CD4-positive, alpha-beta memory T cell (primary cell): ENCODE data around the gene PUSL1. TPM values are rescaled to one million over a fixed set of nuclear protein-coding genes. Genes with fewer than 3 reads are reported as not detected.

Experiments used
- CTCF ChIA-PET: fragments of 350-600 bp; sonication (Branson Sonifier 250); formaldehyde crosslinking; loops from one replicate; lab custom pipeline; 2021; ENCODE audit warnings: inconsistent platforms; ENCODE audit not compliant: partially characterized antibody; lab: Charles Lee
- POLR2A ChIA-PET: fragments of 350-600 bp; sonication (Branson Sonifier 250); formaldehyde crosslinking; loops from one replicate; lab custom pipeline; 2021; ENCODE audit not compliant: partially characterized antibody; lab: Charles Lee
- DNase-seq, 5 donors: peaks; one replicate each; pipeline versions ENCODE4 v3.0.0 to v3.0.0-alpha.2; 2020 to 2022; ENCODE audit warnings: mixed read lengths in 1 of 5
- H3K27ac ChIP-seq: one replicate; pipeline ENCODE4 v1.7.0; 2013; ENCODE audit warnings: low read depth, low read length
- H3K27me3 ChIP-seq: 2 replicates; pipeline ENCODE4 v1.7.0; 2013; ENCODE audit warnings: mild to moderate bottlenecking, low read length, moderate library complexity; ENCODE audit not compliant: insufficient read depth
- H3K36me3 ChIP-seq: 2 replicates; pipeline ENCODE4 v1.7.0; 2013; ENCODE audit warnings: mild to moderate bottlenecking, low read length, moderate library complexity; ENCODE audit not compliant: insufficient read depth
- H3K4me1 ChIP-seq: 2 replicates; pipeline ENCODE4 v1.7.0; 2013; ENCODE audit warnings: mild to moderate bottlenecking, low read length, moderate library complexity; ENCODE audit not compliant: insufficient read depth
- H3K4me3 ChIP-seq, 2 donors: one replicate each; pipeline ENCODE4 v1.7.0; 2013; ENCODE audit warnings: low read length in 2 of 2, mild to moderate bottlenecking in 1 of 2
- H3K9me3 ChIP-seq, 2 donors: one replicate each; pipeline ENCODE4 v1.7.0; 2013; ENCODE audit warnings: low read length in 2 of 2, control low read depth in 1 of 2; ENCODE audit not compliant: control insufficient read depth in 1 of 2
- H3K27ac Mint-ChIP-seq, 7 donors: one replicate each; pipeline ENCODE4 v1.8.0; 2020 to 2021; ENCODE audit warnings: mixed read lengths in 7 of 7, mild to moderate bottlenecking in 6 of 7, inconsistent platforms in 3 of 7, moderate library complexity in 3 of 7
- H3K27me3 Mint-ChIP-seq, 2 donors: one replicate each; pipeline ENCODE4 v1.8.0; 2020 to 2021; ENCODE audit warnings: mixed read lengths in 2 of 2
- H3K36me3 Mint-ChIP-seq, 2 donors: one replicate each; pipeline ENCODE4 v1.8.0; 2020 to 2021; ENCODE audit warnings: mixed read lengths in 2 of 2, inconsistent platforms in 1 of 2, mild to moderate bottlenecking in 1 of 2
- H3K4me1 Mint-ChIP-seq, 4 donors: one replicate each; pipeline ENCODE4 v1.8.0; 2020 to 2021; ENCODE audit warnings: mixed read lengths in 4 of 4, mild to moderate bottlenecking in 1 of 4
- H3K4me3 Mint-ChIP-seq, 8 donors: one replicate each; pipeline ENCODE4 v1.8.0; 2020 to 2021; ENCODE audit warnings: mixed read lengths in 8 of 8, mild to moderate bottlenecking in 7 of 8, moderate library complexity in 6 of 8, inconsistent platforms in 3 of 8
- H3K9me3 Mint-ChIP-seq, 8 donors: one replicate each; pipeline ENCODE4 v1.8.0; 2020 to 2021; ENCODE audit warnings: mixed read lengths in 8 of 8, mild to moderate bottlenecking in 5 of 8, inconsistent platforms in 3 of 8, moderate library complexity in 1 of 8
- intact Hi-C: fragments of 100-400 bp; cut with micrococcal nuclease; formaldehyde crosslinking; loops from one replicate; pipeline ENCODE4 v1.15.1; 2023
- polyA plus RNA-seq, 2 donors: library from polyadenylated mRNA; unstranded; fragments of 300-500 nt; fragmentation: Illumina TruSeq; gene quantifications; one replicate each; pipeline ENCODE4 v1.2.3, GENCODE V29; 2021
- total RNA-seq, 2 experiments: library from RNA; stranded (reverse); gene quantifications; one replicate each; pipeline ENCODE4 v1.2.3, GENCODE V29; 2021

Gene PUSL1
- total and polyA plus RNA-seq, 4 experiments from 2014 or later, result 15.4 to 27.9 (median 20.4) TPM

GRCh38 chr1:1336931-1337792, 28.8 kb downstream of the PUSL1 start:
- H3K9me3 ChIP-seq, result no peaks in the 10 kb centered on the region
- H3K27ac ChIP-seq, result no peak overlapping the region
- POLR2A ChIA-PET, result no interaction called here
- H3K27me3 ChIP-seq, result no peaks in the 10 kb centered on the region
- H3K4me3 ChIP-seq, result no peak overlapping the region
- CTCF ChIA-PET, result interaction anchor here (0.6 kb wide), 1 partner anchor 240 kb away, joined by 3 read pairs; no protein-coding TSS in a partner anchor
- DNase-seq, result no peak
- Mint-ChIP-seq H3K36me3 (peaks cover 10 to 12% of the 10 kb centered on the region in 2 donors), H3K9me3 (no peaks in the 10 kb centered on the region), H3K4me1 (peaks cover 0 to 8% (median 6%) of the 10 kb centered on the region in 4 donors), H3K27ac (no peak overlapping the region), H3K4me3 (no peak overlapping the region), H3K27me3 (no peaks in the 10 kb centered on the region)
- H3K4me1 ChIP-seq, result no peaks in the 10 kb centered on the region
- H3K36me3 ChIP-seq, result no peaks in the 10 kb centered on the region
- intact Hi-C loops, result no loop called here

GRCh38 chr1:1337793-1338147, 29.4 kb downstream of the PUSL1 start:
- H3K4me3 Mint-ChIP-seq, result no peak overlapping the region
- no peaks in the 10 kb centered on the region for H3K36me3 ChIP-seq
- no peaks in the 10 kb centered on the region for H3K4me1 ChIP-seq
- no peak overlapping the region for H3K27ac ChIP-seq
- intact Hi-C loops, result no loop called here
- CTCF ChIA-PET, result interaction anchor here (0.6 kb wide), 1 partner anchor 241 kb away, joined by 3 read pairs; no protein-coding TSS in a partner anchor
- no peak overlapping the region for H3K27ac Mint-ChIP-seq
- POLR2A ChIA-PET, result no interaction called here
- H3K9me3 ChIP-seq, result no peaks in the 10 kb centered on the region
- no peaks in the 10 kb centered on the region for H3K27me3 ChIP-seq
- no peaks in the 10 kb centered on the region for H3K27me3 Mint-ChIP-seq
- H3K4me3 ChIP-seq, result no peak overlapping the region
- no peak for DNase-seq
- H3K9me3 Mint-ChIP-seq, result no peaks in the 10 kb centered on the region
- H3K36me3 Mint-ChIP-seq, result peaks cover 10 to 12% of the 10 kb centered on the region in 2 donors
- peaks cover 0 to 8% (median 6%) of the 10 kb centered on the region in 4 donors for H3K4me1 Mint-ChIP-seq

- peaks cover 0 to 8% (median 6%) of the 10 kb centered on the region in 4 donors for H3K4me1 Mint-ChIP-seq
- ChIA-PET CTCF (interaction anchor here (0.6 kb wide), 1 partner anchor 241 kb away, joined by 3 read pairs; no protein-coding TSS in a partner anchor), POLR2A (no interaction called here)
- peaks cover 10 to 12% of the 10 kb centered on the region in 2 donors for H3K36me3 Mint-ChIP-seq
- no peak overlapping the region for H3K4me3 ChIP-seq
- H3K27me3 Mint-ChIP-seq, result no peaks in the 10 kb centered on the region
- no peak overlapping the region for H3K4me3 Mint-ChIP-seq
- no peaks in the 10 kb centered on the region for H3K9me3 ChIP-seq
- intact Hi-C loops, result no loop called here
- no peaks in the 10 kb centered on the region for H3K4me1 ChIP-seq
- H3K27me3 ChIP-seq, result no peaks in the 10 kb centered on the region
- H3K27ac ChIP-seq, result no peak overlapping the region
- no peaks in the 10 kb centered on the region for H3K9me3 Mint-ChIP-seq
- no peak overlapping the region for H3K27ac Mint-ChIP-seq
- no peaks in the 10 kb centered on the region for H3K36me3 ChIP-seq
- DNase-seq, result no peak
These were observed 29.9 kb downstream of the PUSL1 start for GRCh38 chr1:1338278-1338677.

GRCh38 chr1:1340185-1340584, 31.8 kb downstream of the PUSL1 start:
- no peak overlapping the region for H3K4me3 Mint-ChIP-seq
- CTCF ChIA-PET, result no interaction called here
- H3K9me3 Mint-ChIP-seq, result no peaks in the 10 kb centered on the region
- POLR2A ChIA-PET, result no interaction called here
- Histone ChIP-seq H3K9me3 (no peaks in the 10 kb centered on the region), H3K36me3 (no peaks in the 10 kb centered on the region), H3K4me1 (no peaks in the 10 kb centered on the region), H3K27ac (no peak overlapping the region), H3K4me3 (no peak overlapping the region), H3K27me3 (no peaks in the 10 kb centered on the region)
- no peaks in the 10 kb centered on the region for H3K27me3 Mint-ChIP-seq
- peaks cover 10 to 12% of the 10 kb centered on the region in 2 donors for H3K36me3 Mint-ChIP-seq
- H3K4me1 Mint-ChIP-seq, result peaks cover 0 to 8% (median 6%) of the 10 kb centered on the region in 4 donors
- intact Hi-C loops, result no loop called here
- DNase-seq, result no peak
- no peak overlapping the region for H3K27ac Mint-ChIP-seq

- no peak overlapping the region for H3K27ac ChIP-seq
- H3K27ac Mint-ChIP-seq, result peak overlapping the region in 2 of 7 donors; percentile 6 to 30
- DNase-seq, result peak in 1 of 5 donors; percentile 3
- no peaks in the 10 kb centered on the region for H3K9me3 Mint-ChIP-seq
- ChIA-PET POLR2A (no interaction called here), CTCF (no interaction called here)
- H3K9me3 ChIP-seq, result no peaks in the 10 kb centered on the region
- H3K27me3 ChIP-seq, result no peaks in the 10 kb centered on the region
- H3K36me3 ChIP-seq, result no peaks in the 10 kb centered on the region
- intact Hi-C loops, result no loop called here
- no peak overlapping the region for H3K4me3 Mint-ChIP-seq
- peaks cover 10 to 12% of the 10 kb centered on the region in 2 donors for H3K36me3 Mint-ChIP-seq
- no peaks in the 10 kb centered on the region for H3K4me1 ChIP-seq
- H3K4me1 Mint-ChIP-seq, result peaks cover 0 to 8% (median 6%) of the 10 kb centered on the region in 4 donors
- no peaks in the 10 kb centered on the region for H3K27me3 Mint-ChIP-seq
- H3K4me3 ChIP-seq, result no peak overlapping the region
These were observed 32.6 kb downstream of the PUSL1 start for GRCh38 chr1:1340791-1341548.

GRCh38 chr1:1341549-1342021, 33.2 kb downstream of the PUSL1 start:
- H3K27me3 Mint-ChIP-seq, result no peaks in the 10 kb centered on the region
- H3K36me3 Mint-ChIP-seq, result peaks cover 10 to 12% of the 10 kb centered on the region in 2 donors
- no peaks in the 10 kb centered on the region for H3K9me3 Mint-ChIP-seq
- no peak for DNase-seq
- no peak overlapping the region for H3K27ac Mint-ChIP-seq
- H3K4me1 Mint-ChIP-seq, result peaks cover 0 to 10% (median 7%) of the 10 kb centered on the region in 4 donors
- no peaks in the 10 kb centered on the region for H3K27me3 ChIP-seq
- ChIA-PET POLR2A (no interaction called here), CTCF (no interaction called here)
- no peaks in the 10 kb centered on the region for H3K36me3 ChIP-seq
- H3K27ac ChIP-seq, result no peak overlapping the region
- no peaks in the 10 kb centered on the region for H3K4me1 ChIP-seq
- no peak overlapping the region for H3K4me3 Mint-ChIP-seq
- H3K4me3 ChIP-seq, result no peak overlapping the region
- no peaks in the 10 kb centered on the region for H3K9me3 ChIP-seq
- intact Hi-C loops, result no loop called here

GRCh38 chr1:1342061-1342562, 33.7 kb downstream of the PUSL1 start:
- POLR2A ChIA-PET, result no interaction called here
- Histone ChIP-seq H3K4me3 (no peak overlapping the region), H3K9me3 (no peaks in the 10 kb centered on the region), H3K27me3 (no peaks in the 10 kb centered on the region), H3K27ac (no peak overlapping the region), H3K4me1 (peaks cover 1% of the 10 kb centered on the region), H3K36me3 (no peaks in the 10 kb centered on the region)
- Mint-ChIP-seq H3K27ac (no peak overlapping the region), H3K36me3 (peaks cover 10 to 12% of the 10 kb centered on the region in 2 donors), H3K9me3 (no peaks in the 10 kb centered on the region), H3K4me1 (peaks cover under 1 to 15% (median 11%) of the 10 kb centered on the region in 4 donors), H3K4me3 (no peak overlapping the region), H3K27me3 (no peaks in the 10 kb centered on the region)
- DNase-seq, result peak in 1 of 5 donors; percentile 42
- CTCF ChIA-PET, result no interaction called here
- intact Hi-C loops, result no loop called here
